HG03039 (cell line): Measurements from ENCODE around the gene CCNY.
"Not testable (repeated sequence)": the region's sequence is repeated elsewhere in the genome, so short reads cannot be mapped to it uniquely, and the experiment has no call there.

Experiments
- ATAC-seq: cut with Tn5 transposase; IDR thresholded peaks from one replicate; pipeline ENCODE4 v1.9.1; 2021; ENCODE audit warnings: mild to moderate bottlenecking, moderate library complexity; ENCODE audit not compliant: unreplicated experiment

The CCNY gene

GRCh38 chr10:35506741-35507140 lies 170.4 kb downstream of the CCNY start:
- no peak for ATAC-seq

GRCh38 chr10:35507519-35508109 lies 171.3 kb downstream of the CCNY start:
- no peak for ATAC-seq

GRCh38 chr10:35508647-35509046 lies 172.3 kb downstream of the CCNY start:
- no peak for ATAC-seq

GRCh38 chr10:35510891-35511290 lies 174.6 kb downstream of the CCNY start:
- no peak for ATAC-seq

GRCh38 chr10:35511647-35512046 lies 175.3 kb downstream of the CCNY start:
- ATAC-seq, result no peak

GRCh38 chr10:35516102-35516670 lies 179.9 kb downstream of the CCNY start:
- no peak for ATAC-seq

- ATAC-seq, result no peak
Observed at GRCh38 chr10:35517431-35518181, 181.3 kb downstream of the CCNY start.

GRCh38 chr10:35518187-35518586 lies 181.9 kb downstream of the CCNY start:
- ATAC-seq, result not testable (repeated sequence)

- ATAC-seq, result no peak
Observed at GRCh38 chr10:35520996-35521395, 184.7 kb downstream of the CCNY start.

- no peak for ATAC-seq
Observed at GRCh38 chr10:35523670-35524225, 187.4 kb downstream of the CCNY start.

GRCh38 chr10:35526746-35527145 lies 190.4 kb downstream of the CCNY start:
- no peak for ATAC-seq

GRCh38 chr10:35532141-35532540 lies 195.8 kb downstream of the CCNY start:
- ATAC-seq, result no peak

- no peak for ATAC-seq
Observed at GRCh38 chr10:35533565-35533964, 197.3 kb downstream of the CCNY start.

GRCh38 chr10:35535136-35535535 lies 198.8 kb downstream of the CCNY start:
- no peak for ATAC-seq

- no peak for ATAC-seq
Observed at GRCh38 chr10:35536789-35537188, 200.5 kb downstream of the CCNY start.

- not testable (repeated sequence) for ATAC-seq
Observed at GRCh38 chr10:35537925-35538324, 201.6 kb downstream of the CCNY start.

- no peak for ATAC-seq
Observed at GRCh38 chr10:35540296-35541164, 204.2 kb downstream of the CCNY start.

- ATAC-seq, result no peak
Observed at GRCh38 chr10:35541720-35542119, 205.4 kb downstream of the CCNY start.

- ATAC-seq, result no peak
Observed at GRCh38 chr10:35542303-35542702, 206.0 kb downstream of the CCNY start.

GRCh38 chr10:35545079-35545657 lies 208.9 kb downstream of the CCNY start:
- no peak for ATAC-seq
